HepG2 (cell line): ENCODE data around the gene ZFHX3. TPM values are rescaled to one million over a fixed set of nuclear protein-coding genes. Genes with fewer than 3 reads are reported as not detected.

Source experiments
- ISL2 ChIP-seq: sonication (generic); formaldehyde crosslinking; IDR thresholded peaks from 2 replicates; pipeline ENCODE4 v1.5.0; 2020; ENCODE audit warnings: missing genetic modification reagents
- KAT7 ChIP-seq: IDR thresholded peaks from 2 replicates; pipeline ENCODE4 v1.6.1; 2018; ENCODE audit warnings: borderline replicate concordance, missing compliant biosample characterization
- MTF2 ChIP-seq: sonication (generic); formaldehyde crosslinking; IDR thresholded peaks from 2 replicates; pipeline ENCODE4 v1.5.0; 2020; ENCODE audit warnings: missing genetic modification reagents, borderline replicate concordance
- MYC ChIP-seq: sonication (generic); formaldehyde crosslinking; IDR thresholded peaks from 2 replicates; pipeline ENCODE4 v1.9.0; 2021; ENCODE audit warnings: missing genetic modification reagents, borderline replicate concordance
- NAIF1 ChIP-seq: sonication (generic); formaldehyde crosslinking; IDR thresholded peaks from 2 replicates; pipeline ENCODE4 v1.5.0; 2020; ENCODE audit warnings: mild to moderate bottlenecking, missing genetic modification reagents, borderline replicate concordance
- RARG ChIP-seq: sonication (generic); formaldehyde crosslinking; IDR thresholded peaks from 2 replicates; pipeline ENCODE4 v1.4.0; 2020; ENCODE audit warnings: low read depth, mild to moderate bottlenecking, missing genetic modification reagents
- RBM22 ChIP-seq: fragments of 200-400 bp; formaldehyde crosslinking; optimal IDR thresholded peaks from 2 replicates; pipeline ENCODE3; 2017; ENCODE audit warnings: mild to moderate bottlenecking, low read length, moderate library complexity
- SMC3 ChIP-seq: IDR thresholded peaks from 2 replicates; pipeline ENCODE4 v1.6.1; 2011; ENCODE audit warnings: low read length, improper control_type of control experiment
- SNAPC5 ChIP-seq: sonication (generic); formaldehyde crosslinking; IDR thresholded peaks from 2 replicates; pipeline ENCODE4 v1.8.1; 2023; ENCODE audit warnings: mild to moderate bottlenecking, missing genetic modification reagents, borderline replicate concordance
- TBP ChIP-seq: sonication (generic); formaldehyde crosslinking; IDR thresholded peaks from 2 replicates; pipeline ENCODE4 v1.5.0; 2020; ENCODE audit warnings: missing genetic modification reagents
- ZC3H13 ChIP-seq: sonication (generic); formaldehyde crosslinking; IDR thresholded peaks from 2 replicates; pipeline ENCODE4 v1.8.1; 2023; ENCODE audit warnings: mild to moderate bottlenecking, missing genetic modification reagents, moderate library complexity
- ZNF230 ChIP-seq: sonication (generic); formaldehyde crosslinking; IDR thresholded peaks from 2 replicates; pipeline ENCODE4 v1.4.0; 2020; ENCODE audit warnings: mild to moderate bottlenecking, missing genetic modification reagents
- ZNF350 ChIP-seq: sonication (generic); formaldehyde crosslinking; IDR thresholded peaks from 2 replicates; pipeline ENCODE4 v1.4.0; 2020; ENCODE audit warnings: mild to moderate bottlenecking, low read depth, missing genetic modification reagents, borderline replicate concordance
- ZNF572 ChIP-seq: sonication (generic); formaldehyde crosslinking; IDR thresholded peaks from 2 replicates; pipeline ENCODE4 v1.5.1; 2020; ENCODE audit warnings: mild to moderate bottlenecking, missing genetic modification reagents
- ZNF652 ChIP-seq: IDR thresholded peaks from 2 replicates; pipeline ENCODE4 v1.6.1; 2016; ENCODE audit warnings: low read depth, borderline replicate concordance
- ZNF883 ChIP-seq: sonication (generic); formaldehyde crosslinking; IDR thresholded peaks from 2 replicates; pipeline ENCODE4 v1.5.1; 2020; ENCODE audit warnings: mild to moderate bottlenecking, missing genetic modification reagents; ENCODE audit errors: not compliant biosample characterization
- ZSCAN20 ChIP-seq: sonication (generic); formaldehyde crosslinking; IDR thresholded peaks from 2 replicates; pipeline ENCODE4 v1.4.0; 2020; ENCODE audit warnings: missing genetic modification reagents, mild to moderate bottlenecking, borderline replicate concordance
- polyA plus RNA-seq, 8 experiments: library from polyadenylated mRNA; depleted of rRNA in 3 of 8; stranded (reverse) in 7 of 8; unstranded in 1 of 8; fragments of >200 nt; fragmentation: Illumina TruSeq in 4 of 8; extraction: Trizol in 4 of 8; gene quantifications; 2 replicates each; pipeline versions ENCODE4 v1.2.1 to v1.2.3, GENCODE V29; 2011 to 2016; ENCODE audit warnings: low read depth in 4 of 8, missing spikeins in 1 of 8, mixed read lengths in 1 of 8; ENCODE audit not compliant: insufficient read depth in 1 of 8
- total RNA-seq, 5 experiments: library from RNA; depleted of rRNA; stranded (reverse); fragments of >200 nt; fragmentation: Illumina TruSeq; extraction: Trizol; gene quantifications; 2 replicates each; pipeline ENCODE4 v1.2.3, GENCODE V29; 2016; ENCODE audit warnings: low read depth in 1 of 5
- TF ChIP-seq, protein P1 (sequence below): sonication (generic); formaldehyde crosslinking; IDR thresholded peaks from 2 replicates; pipeline ENCODE4 v1.4.0; 2020; ENCODE audit warnings: missing genetic modification reagents, mild to moderate bottlenecking, borderline replicate concordance
- TF ChIP-seq, protein P2 (sequence below): sonication (generic); formaldehyde crosslinking; IDR thresholded peaks from 2 replicates; pipeline ENCODE4 v1.5.1; 2020; ENCODE audit warnings: mild to moderate bottlenecking, missing genetic modification reagents, moderate library complexity
- TF ChIP-seq, protein P3 (sequence below): sonication (generic); formaldehyde crosslinking; IDR thresholded peaks from 2 replicates; pipeline ENCODE4 v1.5.0; 2020; ENCODE audit warnings: missing genetic modification reagents, mild to moderate bottlenecking, borderline replicate concordance

The ZFHX3 gene
- total and polyA plus RNA-seq, 2 of the 13 experiments (the other 11 are each of a cell fraction or from before 2014, with no cell fraction given) = 5.0 to 6.0 TPM

DNA sequence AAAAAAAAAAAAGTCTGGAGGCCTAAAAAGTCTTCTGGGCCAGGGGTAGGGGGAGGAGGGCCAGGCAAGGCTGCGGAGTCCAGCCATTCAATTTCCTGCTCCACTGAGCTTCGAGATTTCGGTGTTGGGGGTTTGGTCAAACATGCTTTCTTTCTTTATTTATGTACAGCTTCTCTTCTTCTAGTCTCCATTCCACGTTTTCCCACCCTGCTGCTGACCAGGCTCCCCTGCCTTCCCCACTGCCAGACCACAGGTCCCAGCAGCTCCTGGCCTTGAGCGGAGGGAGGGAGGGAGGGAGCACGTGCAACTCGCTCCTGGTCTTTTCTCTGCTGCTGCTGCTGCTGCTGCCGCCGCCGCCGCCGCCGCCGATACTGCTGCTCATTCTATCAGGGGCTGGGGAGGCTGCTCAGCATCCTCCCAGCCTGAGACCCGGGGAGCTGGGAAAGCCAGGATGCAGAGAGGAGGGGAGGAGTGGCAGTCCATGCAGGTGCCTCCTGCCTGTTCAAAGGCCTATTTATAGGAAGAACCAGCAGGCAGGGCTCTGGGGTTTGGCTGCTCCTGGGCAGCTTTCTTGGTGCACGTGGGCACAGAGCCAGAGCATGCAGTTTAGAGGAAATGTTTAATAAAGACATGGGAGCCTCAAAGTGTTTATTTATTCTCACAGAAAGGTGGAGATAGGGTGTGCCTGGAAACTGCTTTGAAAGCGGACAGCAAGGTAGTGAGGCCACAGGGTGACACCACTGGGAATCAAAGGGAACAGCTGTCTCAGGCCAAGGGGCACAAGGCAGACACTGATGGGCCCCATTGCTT lies 23.4 kb upstream of the ZFHX3 start (continued):
- TF ChIP-seq SNAPC5 (CRISPR knock-in tag) (no peak), MTF2 (no peak), RARG (CRISPR knock-in tag) (no peak), ZNF652 (0 out of 2 replicates have a peak, but pooled peaks have one; percentile 12), ISL2 (CRISPR knock-in tag) (0 out of 2 replicates have a peak, but pooled peaks have one; percentile 25), ZNF883 (CRISPR knock-in tag) (no peak), ZNF230 (CRISPR knock-in tag) (no peak), MYC (peak; percentile 91), ZC3H13 (no peak), ZNF350 (peak; percentile 75), SMC3 (no peak), RBM22 (no peak), TBP (CRISPR knock-in tag) (no peak), KAT7 (CRISPR knock-in tag) (peak; percentile 61; the same call in 1 of the 2 replicates), ZSCAN20 (0 out of 2 replicates have a peak, but pooled peaks have one; percentile 60), ZNF572 (CRISPR knock-in tag) (0 out of 2 replicates have a peak, but pooled peaks have one; percentile 63), NAIF1 (CRISPR knock-in tag) (no peak)
- TF ChIP-seq, protein P1, sequence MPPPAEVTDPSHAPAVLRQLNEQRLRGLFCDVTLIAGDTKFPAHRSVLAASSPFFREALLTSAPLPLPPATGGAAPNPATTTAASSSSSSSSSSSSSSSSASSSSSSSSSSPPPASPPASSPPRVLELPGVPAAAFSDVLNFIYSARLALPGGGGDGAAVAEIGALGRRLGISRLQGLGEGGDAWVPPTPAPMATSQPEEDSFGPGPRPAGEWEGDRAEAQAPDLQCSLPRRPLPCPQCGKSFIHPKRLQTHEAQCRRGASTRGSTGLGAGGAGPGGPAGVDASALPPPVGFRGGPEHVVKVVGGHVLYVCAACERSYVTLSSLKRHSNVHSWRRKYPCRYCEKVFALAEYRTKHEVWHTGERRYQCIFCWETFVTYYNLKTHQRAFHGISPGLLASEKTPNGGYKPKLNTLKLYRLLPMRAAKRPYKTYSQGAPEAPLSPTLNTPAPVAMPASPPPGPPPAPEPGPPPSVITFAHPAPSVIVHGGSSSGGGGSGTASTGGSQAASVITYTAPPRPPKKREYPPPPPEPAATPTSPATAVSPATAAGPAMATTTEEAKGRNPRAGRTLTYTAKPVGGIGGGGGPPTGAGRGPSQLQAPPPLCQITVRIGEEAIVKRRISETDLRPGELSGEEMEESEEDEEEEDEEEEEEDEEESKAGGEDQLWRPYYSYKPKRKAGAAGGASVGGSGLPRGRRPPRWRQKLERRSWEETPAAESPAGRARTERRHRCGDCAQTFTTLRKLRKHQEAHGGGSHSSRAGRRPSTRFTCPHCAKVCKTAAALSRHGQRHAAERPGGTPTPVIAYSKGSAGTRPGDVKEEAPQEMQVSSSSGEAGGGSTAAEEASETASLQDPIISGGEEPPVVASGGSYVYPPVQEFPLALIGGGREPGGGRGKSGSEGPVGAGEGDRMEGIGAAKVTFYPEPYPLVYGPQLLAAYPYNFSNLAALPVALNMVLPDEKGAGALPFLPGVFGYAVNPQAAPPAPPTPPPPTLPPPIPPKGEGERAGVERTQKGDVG (CRISPR knock-in tag) = peak; percentile 69; the same call in 1 of the 2 replicates
- TF ChIP-seq, protein P2, sequence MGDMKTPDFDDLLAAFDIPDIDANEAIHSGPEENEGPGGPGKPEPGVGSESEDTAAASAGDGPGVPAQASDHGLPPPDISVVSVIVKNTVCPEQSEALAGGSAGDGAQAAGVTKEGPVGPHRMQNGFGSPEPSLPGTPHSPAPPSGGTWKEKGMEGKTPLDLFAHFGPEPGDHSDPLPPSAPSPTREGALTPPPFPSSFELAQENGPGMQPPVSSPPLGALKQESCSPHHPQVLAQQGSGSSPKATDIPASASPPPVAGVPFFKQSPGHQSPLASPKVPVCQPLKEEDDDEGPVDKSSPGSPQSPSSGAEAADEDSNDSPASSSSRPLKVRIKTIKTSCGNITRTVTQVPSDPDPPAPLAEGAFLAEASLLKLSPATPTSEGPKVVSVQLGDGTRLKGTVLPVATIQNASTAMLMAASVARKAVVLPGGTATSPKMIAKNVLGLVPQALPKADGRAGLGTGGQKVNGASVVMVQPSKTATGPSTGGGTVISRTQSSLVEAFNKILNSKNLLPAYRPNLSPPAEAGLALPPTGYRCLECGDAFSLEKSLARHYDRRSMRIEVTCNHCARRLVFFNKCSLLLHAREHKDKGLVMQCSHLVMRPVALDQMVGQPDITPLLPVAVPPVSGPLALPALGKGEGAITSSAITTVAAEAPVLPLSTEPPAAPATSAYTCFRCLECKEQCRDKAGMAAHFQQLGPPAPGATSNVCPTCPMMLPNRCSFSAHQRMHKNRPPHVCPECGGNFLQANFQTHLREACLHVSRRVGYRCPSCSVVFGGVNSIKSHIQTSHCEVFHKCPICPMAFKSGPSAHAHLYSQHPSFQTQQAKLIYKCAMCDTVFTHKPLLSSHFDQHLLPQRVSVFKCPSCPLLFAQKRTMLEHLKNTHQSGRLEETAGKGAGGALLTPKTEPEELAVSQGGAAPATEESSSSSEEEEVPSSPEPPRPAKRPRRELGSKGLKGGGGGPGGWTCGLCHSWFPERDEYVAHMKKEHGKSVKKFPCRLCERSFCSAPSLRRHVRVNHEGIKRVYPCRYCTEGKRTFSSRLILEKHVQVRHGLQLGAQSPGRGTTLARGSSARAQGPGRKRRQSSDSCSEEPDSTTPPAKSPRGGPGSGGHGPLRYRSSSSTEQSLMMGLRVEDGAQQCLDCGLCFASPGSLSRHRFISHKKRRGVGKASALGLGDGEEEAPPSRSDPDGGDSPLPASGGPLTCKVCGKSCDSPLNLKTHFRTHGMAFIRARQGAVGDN (CRISPR knock-in tag) = peak; percentile 95
- TF ChIP-seq, protein P3, sequence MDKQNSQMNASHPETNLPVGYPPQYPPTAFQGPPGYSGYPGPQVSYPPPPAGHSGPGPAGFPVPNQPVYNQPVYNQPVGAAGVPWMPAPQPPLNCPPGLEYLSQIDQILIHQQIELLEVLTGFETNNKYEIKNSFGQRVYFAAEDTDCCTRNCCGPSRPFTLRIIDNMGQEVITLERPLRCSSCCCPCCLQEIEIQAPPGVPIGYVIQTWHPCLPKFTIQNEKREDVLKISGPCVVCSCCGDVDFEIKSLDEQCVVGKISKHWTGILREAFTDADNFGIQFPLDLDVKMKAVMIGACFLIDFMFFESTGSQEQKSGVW = no peak
